HepG2 (cell line): Measurements from ENCODE around the gene SFMBT1. TPM values are rescaled to one million over a fixed set of nuclear protein-coding genes. Genes with fewer than 3 reads are reported as not detected.
A peak's percentile ranks its signal among the peaks of the same experiment; 100 is the strongest.

Source experiments
- BRCA1 ChIP-seq: sonication (generic); formaldehyde crosslinking; IDR thresholded peaks from 2 replicates; pipeline ENCODE4 v1.4.0; 2020; ENCODE audit warnings: missing genetic modification reagents
- CEBPB ChIP-seq: IDR thresholded peaks from 2 replicates; pipeline ENCODE4 v1.6.1; 2011; ENCODE audit warnings: low read depth, low read length, improper control_type of control experiment, borderline replicate concordance
- DMAP1 ChIP-seq: IDR thresholded peaks from 2 replicates; pipeline ENCODE4 v1.6.1; 2016
- ERF ChIP-seq: IDR thresholded peaks from 2 replicates; pipeline ENCODE4 v1.6.1; 2018; ENCODE audit warnings: missing biosample characterization, missing genetic modification reagents
- FOXK1 ChIP-seq: sonication (generic); formaldehyde crosslinking; IDR thresholded peaks from 2 replicates; pipeline ENCODE4 v1.4.0; 2020; ENCODE audit warnings: low read depth, missing genetic modification reagents, borderline replicate concordance
- HOXD1 ChIP-seq: sonication (generic); formaldehyde crosslinking; IDR thresholded peaks from 2 replicates; pipeline ENCODE4 v1.5.0; 2020; ENCODE audit warnings: missing genetic modification reagents
- KMT2B ChIP-seq: IDR thresholded peaks from 2 replicates; pipeline ENCODE4 v1.6.1; 2016; ENCODE audit warnings: missing genetic modification reagents, missing compliant biosample characterization
- LCORL ChIP-seq, 2 experiments: fragments of 450-650 bp in 1 of 2; sonication (generic) in 1 of 2; formaldehyde crosslinking in 1 of 2; IDR thresholded peaks; 2 replicates each; pipeline versions ENCODE4 v1.5.0 to v1.6.1; 2017 to 2020; ENCODE audit warnings: antibody characterized with exemption in 1 of 2, missing genetic modification reagents in 1 of 2
- NCOA2 ChIP-seq: sonication (generic); formaldehyde crosslinking; IDR thresholded peaks from 2 replicates; pipeline ENCODE4 v1.8.0; 2022; ENCODE audit warnings: inconsistent platforms
- NONO ChIP-seq, 2 experiments: fragments of 450-650 bp in 1 of 2; sonication (generic) in 1 of 2; formaldehyde crosslinking in 1 of 2; IDR thresholded peaks in 1 of 2; conservative IDR thresholded peaks in 1 of 2; 2 replicates each; pipeline versions ENCODE4 v1.6.1 to v1.8.0; 2017 to 2022; ENCODE audit warnings: mild to moderate bottlenecking in 1 of 2, missing genetic modification reagents in 1 of 2, moderate library complexity in 1 of 2
- ZIK1 ChIP-seq: sonication (generic); formaldehyde crosslinking; IDR thresholded peaks from 2 replicates; pipeline ENCODE4 v1.5.0; 2020; ENCODE audit warnings: mild to moderate bottlenecking, low read depth, missing genetic modification reagents, borderline replicate concordance
- ZNF124 ChIP-seq: sonication (generic); formaldehyde crosslinking; IDR thresholded peaks from 2 replicates; pipeline ENCODE4 v1.4.0; 2020; ENCODE audit warnings: missing genetic modification reagents
- ZNF224 ChIP-seq: sonication (generic); formaldehyde crosslinking; IDR thresholded peaks from 2 replicates; pipeline ENCODE4 v1.5.0; 2020; ENCODE audit warnings: mild to moderate bottlenecking, missing genetic modification reagents
- ZNF362 ChIP-seq: sonication (generic); formaldehyde crosslinking; IDR thresholded peaks from 2 replicates; pipeline ENCODE4 v1.4.0; 2020; ENCODE audit warnings: missing genetic modification reagents, mild to moderate bottlenecking, borderline replicate concordance
- ZNF574 ChIP-seq: sonication (generic); formaldehyde crosslinking; IDR thresholded peaks from 2 replicates; pipeline ENCODE4 v1.4.0; 2020; ENCODE audit warnings: missing genetic modification reagents
- ZNF605 ChIP-seq: sonication (generic); formaldehyde crosslinking; IDR thresholded peaks from 2 replicates; pipeline ENCODE4 v1.8.0; 2022; ENCODE audit warnings: mild to moderate bottlenecking, missing genetic modification reagents
- ZNF737 ChIP-seq: sonication (generic); formaldehyde crosslinking; IDR thresholded peaks from 2 replicates; pipeline ENCODE4 v1.5.0; 2020; ENCODE audit warnings: missing genetic modification reagents, mild to moderate bottlenecking, borderline replicate concordance
- polyA plus RNA-seq, 8 experiments: library from polyadenylated mRNA; depleted of rRNA in 3 of 8; stranded (reverse) in 7 of 8; unstranded in 1 of 8; fragments of >200 nt; fragmentation: Illumina TruSeq in 4 of 8; extraction: Trizol in 4 of 8; gene quantifications; 2 replicates each; pipeline versions ENCODE4 v1.2.1 to v1.2.3, GENCODE V29; 2011 to 2016; ENCODE audit warnings: low read depth in 4 of 8, missing spikeins in 1 of 8, mixed read lengths in 1 of 8; ENCODE audit not compliant: insufficient read depth in 1 of 8
- total RNA-seq, 5 experiments: library from RNA; depleted of rRNA; stranded (reverse); fragments of >200 nt; fragmentation: Illumina TruSeq; extraction: Trizol; gene quantifications; 2 replicates each; pipeline ENCODE4 v1.2.3, GENCODE V29; 2016; ENCODE audit warnings: low read depth in 1 of 5
- TF ChIP-seq, protein P1 (sequence below): sonication (generic); formaldehyde crosslinking; IDR thresholded peaks from 2 replicates; pipeline ENCODE4 v1.8.1; 2022; ENCODE audit warnings: mild to moderate bottlenecking, missing genetic modification reagents
- TF ChIP-seq, protein P2 (sequence below): sonication (generic); formaldehyde crosslinking; IDR thresholded peaks from 2 replicates; pipeline ENCODE4 v1.4.0; 2020; ENCODE audit warnings: missing genetic modification reagents, borderline replicate concordance

The SFMBT1 gene
- total and polyA plus RNA-seq, 2 of the 13 experiments (the other 11 are each of a cell fraction or from before 2014, with no cell fraction given) = 3.8 to 12.8 TPM

- TF ChIP-seq ZNF574 (CRISPR knock-in tag) (peak; percentile 82), NONO (IDR thresholded peaks at IDR 0.05) (no peak), NONO (CRISPR knock-in tag; conservative IDR thresholded peaks at IDR 0.05) (peak; percentile 82), ERF (CRISPR knock-in tag) (peak; percentile 48; the same call in 1 of the 2 replicates), HOXD1 (0 out of 2 replicates have a peak, but pooled peaks have one; percentile 2), ZIK1 (0 out of 2 replicates have a peak, but pooled peaks have one; percentile 44), ZNF605 (CRISPR knock-in tag) (peak; percentile 60; the same call in 1 of the 2 replicates), KMT2B (CRISPR knock-in tag) (peak; percentile 45; the same call in 1 of the 2 replicates), CEBPB (no peak), FOXK1 (CRISPR knock-in tag) (peak; percentile 53; the same call in 1 of the 2 replicates), ZNF737 (CRISPR knock-in tag) (0 out of 2 replicates have a peak, but pooled peaks have one; percentile 31), DMAP1 (CRISPR knock-in tag) (peak; percentile 55; the same call in 1 of the 2 replicates), ZNF124 (CRISPR knock-in tag) (peak; percentile 63; the same call in 1 of the 2 replicates), BRCA1 (CRISPR knock-in tag) (no peak), ZNF362 (CRISPR knock-in tag) (no peak), ZNF224 (CRISPR knock-in tag) (peak; percentile 96), LCORL (IDR thresholded peaks at IDR 0.05) (no peak), LCORL (CRISPR knock-in tag; IDR thresholded peaks at IDR 0.05) (peak; percentile 89; the same call in 1 of the 2 replicates), NCOA2 (0 out of 2 replicates have a peak, but pooled peaks have one; percentile 29)
- TF ChIP-seq, protein P1, sequence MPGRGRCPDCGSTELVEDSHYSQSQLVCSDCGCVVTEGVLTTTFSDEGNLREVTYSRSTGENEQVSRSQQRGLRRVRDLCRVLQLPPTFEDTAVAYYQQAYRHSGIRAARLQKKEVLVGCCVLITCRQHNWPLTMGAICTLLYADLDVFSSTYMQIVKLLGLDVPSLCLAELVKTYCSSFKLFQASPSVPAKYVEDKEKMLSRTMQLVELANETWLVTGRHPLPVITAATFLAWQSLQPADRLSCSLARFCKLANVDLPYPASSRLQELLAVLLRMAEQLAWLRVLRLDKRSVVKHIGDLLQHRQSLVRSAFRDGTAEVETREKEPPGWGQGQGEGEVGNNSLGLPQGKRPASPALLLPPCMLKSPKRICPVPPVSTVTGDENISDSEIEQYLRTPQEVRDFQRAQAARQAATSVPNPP = no peak
- TF ChIP-seq, protein P2, sequence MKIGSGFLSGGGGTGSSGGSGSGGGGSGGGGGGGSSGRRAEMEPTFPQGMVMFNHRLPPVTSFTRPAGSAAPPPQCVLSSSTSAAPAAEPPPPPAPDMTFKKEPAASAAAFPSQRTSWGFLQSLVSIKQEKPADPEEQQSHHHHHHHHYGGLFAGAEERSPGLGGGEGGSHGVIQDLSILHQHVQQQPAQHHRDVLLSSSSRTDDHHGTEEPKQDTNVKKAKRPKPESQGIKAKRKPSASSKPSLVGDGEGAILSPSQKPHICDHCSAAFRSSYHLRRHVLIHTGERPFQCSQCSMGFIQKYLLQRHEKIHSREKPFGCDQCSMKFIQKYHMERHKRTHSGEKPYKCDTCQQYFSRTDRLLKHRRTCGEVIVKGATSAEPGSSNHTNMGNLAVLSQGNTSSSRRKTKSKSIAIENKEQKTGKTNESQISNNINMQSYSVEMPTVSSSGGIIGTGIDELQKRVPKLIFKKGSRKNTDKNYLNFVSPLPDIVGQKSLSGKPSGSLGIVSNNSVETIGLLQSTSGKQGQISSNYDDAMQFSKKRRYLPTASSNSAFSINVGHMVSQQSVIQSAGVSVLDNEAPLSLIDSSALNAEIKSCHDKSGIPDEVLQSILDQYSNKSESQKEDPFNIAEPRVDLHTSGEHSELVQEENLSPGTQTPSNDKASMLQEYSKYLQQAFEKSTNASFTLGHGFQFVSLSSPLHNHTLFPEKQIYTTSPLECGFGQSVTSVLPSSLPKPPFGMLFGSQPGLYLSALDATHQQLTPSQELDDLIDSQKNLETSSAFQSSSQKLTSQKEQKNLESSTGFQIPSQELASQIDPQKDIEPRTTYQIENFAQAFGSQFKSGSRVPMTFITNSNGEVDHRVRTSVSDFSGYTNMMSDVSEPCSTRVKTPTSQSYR (CRISPR knock-in tag) = peak; percentile 49; the same call in 1 of the 2 replicates
These were observed 27.0 kb upstream of the SFMBT1 start (continued) for GRCh38 chr3:53072653-53073552.
